CD4-positive, alpha-beta T cell treated with Interleukin-17A for 1 hour (primary cell): ENCODE measurements around the gene NPTX1.
"Not testable (repeated sequence)": the region's sequence is repeated elsewhere in the genome, so short reads cannot be mapped to it uniquely, and the experiment has no call there.

ENCODE experiments used
- DNase-seq: peaks from one replicate; pipeline ENCODE4 v3.0.0-alpha.2; 2020

The NPTX1 gene

DNA sequence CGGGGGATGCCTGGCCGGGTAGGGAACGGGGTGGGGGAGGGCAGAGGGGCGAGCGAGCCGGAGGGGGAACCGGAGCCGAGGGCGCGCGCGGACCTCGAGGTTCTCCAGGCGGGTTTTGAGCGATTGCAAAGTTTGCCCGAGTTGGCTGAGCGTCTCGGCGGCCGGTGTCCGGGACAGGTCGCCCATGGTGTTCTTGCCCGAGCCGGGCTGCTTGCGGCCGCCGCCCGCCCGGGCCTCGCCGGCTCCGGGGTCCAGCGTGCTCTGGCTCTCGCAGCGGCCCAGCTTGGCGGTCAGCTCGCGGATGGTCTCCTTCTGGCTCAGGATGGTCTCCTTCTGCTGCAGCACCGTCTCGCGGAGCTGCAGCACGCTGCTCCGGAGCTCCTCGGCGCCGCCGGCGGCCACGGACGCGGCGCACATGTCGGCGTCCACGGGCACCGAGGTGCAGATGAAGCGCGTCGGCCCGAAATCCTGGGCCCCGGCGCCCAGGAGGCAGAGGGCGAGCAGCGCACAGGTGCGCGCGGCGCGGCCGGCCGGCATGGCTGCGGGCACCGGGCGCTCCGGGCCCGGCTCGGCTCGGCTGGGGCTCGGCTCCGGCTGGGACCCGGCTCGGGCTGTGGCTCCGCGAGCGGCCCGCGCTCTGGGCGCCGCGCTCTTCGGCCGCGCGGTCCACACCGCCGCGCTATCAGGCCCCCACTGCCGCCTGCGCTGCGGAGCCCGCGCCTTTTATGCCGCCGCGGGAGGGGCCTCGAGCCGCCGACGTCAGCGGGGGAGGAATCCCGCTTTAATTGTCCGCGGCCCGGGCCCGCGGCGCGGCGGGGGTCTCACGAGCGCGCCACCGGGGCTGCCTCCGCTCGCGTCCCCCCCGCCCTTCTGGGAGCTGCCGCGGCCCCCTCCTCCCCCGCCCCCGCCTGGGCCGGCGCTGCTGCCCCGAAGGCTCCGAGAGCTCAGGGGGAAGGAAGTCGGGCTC lies at the start of gene NPTX1:
Gene NPTX1 (minus strand): TSS at position 698 of the 967 bp plus-strand sequence. CDS start 161 bp downstream, at position 537.
- DNase-seq, result no peak

DNA sequence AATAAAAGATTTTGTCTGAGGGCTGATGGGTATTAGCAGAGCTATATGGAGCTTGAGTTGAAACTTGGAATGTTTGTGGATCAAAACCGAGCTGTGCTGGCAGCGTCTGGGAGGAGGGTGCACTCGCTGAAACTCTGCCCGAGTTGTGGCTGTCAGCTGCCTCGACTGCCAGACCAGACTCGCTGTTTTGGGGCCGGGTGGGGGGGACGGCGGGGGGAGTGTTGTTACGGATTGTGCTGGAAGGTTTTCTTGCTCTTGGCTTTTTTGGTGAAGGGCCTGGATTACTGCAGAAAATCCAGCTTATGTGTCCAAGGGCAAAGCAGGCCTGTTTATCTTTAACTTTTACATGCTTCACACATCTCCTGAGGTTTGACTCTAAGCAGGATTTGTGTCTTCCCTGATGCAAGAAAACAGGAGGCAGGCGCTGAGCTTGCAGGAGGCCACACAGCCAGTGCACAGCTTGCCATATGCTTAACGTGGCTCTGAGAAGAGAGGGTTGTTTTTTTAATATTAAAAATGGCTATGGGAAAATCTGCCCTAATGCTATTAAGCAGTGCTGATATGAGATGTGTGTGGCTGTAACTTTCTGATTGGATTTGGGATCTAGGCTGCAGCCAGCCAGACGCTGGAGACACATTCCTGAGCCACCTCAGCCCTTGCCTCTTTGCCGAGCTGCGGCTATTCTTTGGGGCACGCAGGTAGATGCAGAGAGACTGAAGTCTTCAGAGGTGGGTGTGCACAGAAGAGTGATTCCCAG lies 47.7 kb upstream of the NPTX1 start:
- DNase-seq, result no peak

DNA sequence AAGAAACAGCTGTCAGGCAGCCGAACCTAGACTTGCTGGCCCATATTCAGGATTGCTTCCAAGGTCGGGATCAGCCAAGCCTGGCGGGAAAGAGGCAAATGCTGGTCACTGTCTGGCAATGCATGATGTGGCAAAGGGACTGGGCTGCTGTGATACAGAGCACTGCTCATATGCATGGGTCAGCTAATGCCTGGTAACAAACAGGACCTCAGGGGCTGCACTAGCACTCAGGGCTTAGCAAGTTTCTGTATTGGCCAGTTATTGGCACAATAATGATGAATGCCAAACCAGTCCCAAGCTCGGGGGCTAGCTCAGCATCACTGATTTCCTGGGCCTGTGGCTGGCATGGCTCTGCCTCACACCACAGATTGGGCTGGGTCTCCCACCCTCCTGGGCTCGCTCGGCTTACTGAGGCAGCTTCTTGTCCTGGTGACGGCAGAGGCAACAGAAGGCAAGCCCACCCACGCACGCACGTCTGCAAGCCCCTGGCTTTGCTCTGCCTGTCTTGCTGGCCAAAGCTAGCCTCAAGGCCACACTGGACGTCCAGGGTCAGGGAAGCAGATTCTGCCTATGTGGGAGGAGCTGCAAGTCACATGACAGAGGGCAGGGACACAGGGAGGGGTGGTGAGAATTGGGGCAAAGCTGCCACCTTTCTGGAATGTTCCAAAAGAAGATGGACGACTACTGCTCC lies 46.8 kb upstream of the NPTX1 start:
- DNase-seq, result no peak

GRCh38 chr17:80520810-80521455 lies 44.5 kb upstream of the NPTX1 start:
- no peak for DNase-seq

- DNase-seq, result no peak
Observed at GRCh38 chr17:80519091-80519781, 42.8 kb upstream of the NPTX1 start.

DNA sequence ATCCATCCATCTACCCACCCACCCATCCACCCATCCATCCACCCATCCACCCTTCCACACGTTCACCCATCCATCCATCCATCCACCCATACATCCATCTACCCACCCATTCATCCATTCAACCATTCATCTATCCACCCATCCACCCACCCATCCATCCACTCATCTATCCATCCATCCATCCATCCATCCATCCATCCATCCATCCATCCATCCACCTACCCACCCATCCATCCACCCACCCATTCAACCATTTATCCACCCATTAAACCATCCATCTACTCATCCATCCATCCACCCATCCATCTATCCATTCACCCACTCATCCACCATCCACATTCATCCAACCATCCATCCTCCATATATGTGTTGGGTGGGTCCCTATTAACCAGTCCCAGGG lies 42.0 kb upstream of the NPTX1 start:
- no peak for DNase-seq

GRCh38 chr17:80517641-80518040 lies 41.2 kb upstream of the NPTX1 start:
- DNase-seq, result no peak

DNA sequence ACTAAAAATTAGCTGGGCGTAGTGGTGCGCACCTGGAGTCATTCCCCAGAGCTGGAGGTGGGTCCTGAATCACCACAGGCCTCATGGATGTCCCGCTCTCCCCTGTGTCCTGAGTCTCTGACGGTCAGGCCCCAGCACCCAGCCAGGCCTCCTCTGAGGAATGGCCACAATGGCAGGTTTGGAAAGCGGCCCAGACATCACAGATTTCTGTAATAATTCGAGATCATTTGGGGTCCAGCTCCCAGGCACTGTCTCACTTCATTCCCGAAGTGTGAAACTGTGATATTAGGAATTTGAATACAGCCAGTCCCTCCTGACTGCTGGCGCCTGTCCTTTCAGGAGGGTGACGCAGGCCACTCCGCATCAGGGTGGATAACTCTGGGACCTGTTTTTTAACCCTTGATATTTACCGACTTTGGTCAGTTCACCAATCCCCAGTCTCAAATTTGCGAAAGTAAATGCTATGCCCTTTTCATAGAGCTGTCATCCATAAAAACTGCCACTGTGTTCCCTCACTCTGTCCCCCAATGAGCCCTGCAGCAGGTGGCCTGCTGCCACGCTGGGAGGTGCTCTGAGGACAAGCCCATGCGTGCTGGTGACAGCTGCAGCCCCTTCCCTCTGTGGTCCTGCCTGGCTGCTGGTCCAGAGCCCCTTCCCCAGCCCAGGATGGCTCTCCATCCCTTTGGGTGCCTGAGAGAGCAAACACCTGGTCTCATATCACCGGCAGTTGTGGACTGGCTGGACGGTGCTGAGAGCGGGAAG lies 39.9 kb upstream of the NPTX1 start:
- DNase-seq, result no peak

DNA sequence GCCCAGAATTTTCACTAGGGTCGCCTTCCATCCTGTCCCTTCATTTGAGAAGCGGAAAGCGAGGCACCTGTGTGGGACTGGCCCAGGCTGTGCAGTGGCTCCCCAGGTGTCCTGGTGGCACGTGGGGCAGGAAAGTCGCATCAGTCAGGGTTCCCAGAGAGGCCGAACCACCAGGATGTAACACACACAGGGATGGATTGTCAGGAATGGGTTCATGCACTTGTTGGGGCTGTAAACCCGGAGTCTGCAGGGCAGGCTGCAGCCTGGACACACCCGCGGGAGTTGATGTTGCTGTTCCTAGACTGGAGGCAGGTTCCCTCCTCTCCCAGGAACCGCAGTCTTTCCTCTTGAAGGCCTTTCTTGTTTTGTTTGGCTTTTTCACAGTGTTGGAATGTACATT lies 37.5 kb upstream of the NPTX1 start:
- DNase-seq, result no peak

GRCh38 chr17:80513201-80513600 lies 36.8 kb upstream of the NPTX1 start:
- DNase-seq, result no peak

GRCh38 chr17:80512233-80512632 lies 35.8 kb upstream of the NPTX1 start:
- no peak for DNase-seq

GRCh38 chr17:80511222-80512180 lies 35.1 kb upstream of the NPTX1 start:
- DNase-seq, result no peak

DNA sequence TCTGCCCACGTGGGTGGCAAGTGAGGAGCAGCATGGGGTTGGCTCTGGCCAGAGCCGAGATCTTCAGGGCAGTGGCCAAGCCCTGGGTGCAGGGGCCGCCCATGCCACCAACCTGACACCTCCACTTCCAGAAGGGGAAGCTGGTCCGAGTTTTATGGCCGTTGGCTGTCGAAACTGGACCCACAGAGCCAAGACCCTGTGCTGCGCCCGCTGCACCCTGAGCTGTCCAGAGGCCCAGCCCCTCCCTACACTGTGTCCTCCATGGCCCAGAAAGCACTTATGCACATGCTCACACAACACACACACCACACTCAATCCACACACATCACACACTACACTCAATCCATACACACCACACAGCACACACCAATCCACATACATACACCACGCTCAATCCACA lies 34.4 kb upstream of the NPTX1 start:
- DNase-seq, result no peak

DNA sequence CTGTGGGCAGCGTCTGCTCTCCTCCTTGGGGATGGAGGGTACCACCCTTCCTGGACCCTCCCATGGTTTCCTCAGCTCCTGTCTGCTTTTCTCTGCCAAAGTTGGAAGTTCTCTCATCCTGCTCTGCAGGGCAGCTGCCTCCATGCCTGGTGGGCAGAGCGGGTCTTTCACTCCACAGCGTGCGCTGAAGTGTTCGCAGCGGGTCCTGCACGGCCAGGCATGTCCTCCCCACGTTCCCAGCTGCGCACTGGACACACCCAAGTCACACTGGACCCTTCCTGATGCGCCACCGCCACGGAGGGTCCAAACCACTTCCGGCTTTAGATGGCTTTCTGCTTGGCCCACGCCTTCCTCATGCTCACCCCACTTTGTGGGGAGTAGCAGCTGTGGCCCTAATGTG lies 33.7 kb upstream of the NPTX1 start:
- DNase-seq, result no peak

DNA sequence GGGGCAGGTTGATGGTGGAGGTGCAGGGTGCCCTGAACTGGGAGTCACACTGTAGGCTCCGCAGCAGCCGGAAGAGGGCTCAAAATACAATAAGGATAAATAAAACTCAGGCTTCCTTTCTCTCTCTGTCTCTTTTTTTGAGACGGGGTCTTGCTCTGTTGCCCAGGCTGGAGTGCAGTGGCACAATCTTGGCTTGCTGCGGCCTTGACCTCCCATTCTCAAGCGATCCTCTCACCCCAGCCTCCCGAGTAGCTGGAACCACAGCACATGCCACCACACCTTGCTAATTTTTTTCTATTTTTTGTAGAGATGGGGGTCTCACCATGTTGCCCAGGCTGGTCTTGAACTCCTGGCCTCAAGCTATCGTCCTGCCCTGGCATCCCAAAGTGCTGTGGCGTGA lies 32.9 kb upstream of the NPTX1 start:
- DNase-seq, result no peak

DNA sequence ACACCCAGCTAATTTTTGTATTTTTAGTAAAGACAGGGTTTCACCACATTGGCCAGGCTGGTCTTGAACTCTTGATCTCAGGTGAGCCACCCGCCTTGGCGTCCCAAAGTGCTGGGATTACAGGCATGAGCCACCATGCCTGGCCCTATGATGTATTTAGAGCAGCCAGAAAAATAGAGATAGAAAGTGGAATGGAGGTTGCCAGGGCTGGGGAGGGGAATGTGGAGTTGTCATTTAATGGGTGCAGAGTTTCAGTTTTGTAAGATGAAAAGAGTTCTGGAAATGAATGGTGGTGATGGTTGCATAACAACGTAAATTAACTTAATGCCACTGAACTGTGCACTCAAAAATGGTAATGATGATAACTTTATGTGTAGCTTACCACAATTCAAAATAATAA lies 31.6 kb upstream of the NPTX1 start:
- no peak for DNase-seq

DNA sequence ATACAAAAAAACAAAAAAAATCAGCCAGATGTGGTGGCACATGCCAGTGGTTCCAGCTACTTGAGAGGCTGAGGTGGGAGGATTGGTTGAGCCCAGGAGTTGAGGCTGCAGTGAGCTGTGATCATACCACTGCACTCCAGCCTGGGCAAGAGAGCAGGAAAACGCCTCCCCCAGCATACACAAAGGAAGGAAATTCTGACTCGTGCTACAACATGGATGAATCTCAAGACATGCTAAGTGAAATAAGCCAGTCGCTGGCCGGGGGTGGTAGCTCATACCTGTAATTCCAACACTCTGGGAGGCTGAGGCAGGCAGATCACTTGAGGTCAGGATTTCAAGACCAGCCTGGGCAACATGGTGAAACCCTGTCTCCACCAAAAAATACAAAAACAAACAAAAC lies 30.8 kb upstream of the NPTX1 start:
- DNase-seq, result not testable (repeated sequence)

DNA sequence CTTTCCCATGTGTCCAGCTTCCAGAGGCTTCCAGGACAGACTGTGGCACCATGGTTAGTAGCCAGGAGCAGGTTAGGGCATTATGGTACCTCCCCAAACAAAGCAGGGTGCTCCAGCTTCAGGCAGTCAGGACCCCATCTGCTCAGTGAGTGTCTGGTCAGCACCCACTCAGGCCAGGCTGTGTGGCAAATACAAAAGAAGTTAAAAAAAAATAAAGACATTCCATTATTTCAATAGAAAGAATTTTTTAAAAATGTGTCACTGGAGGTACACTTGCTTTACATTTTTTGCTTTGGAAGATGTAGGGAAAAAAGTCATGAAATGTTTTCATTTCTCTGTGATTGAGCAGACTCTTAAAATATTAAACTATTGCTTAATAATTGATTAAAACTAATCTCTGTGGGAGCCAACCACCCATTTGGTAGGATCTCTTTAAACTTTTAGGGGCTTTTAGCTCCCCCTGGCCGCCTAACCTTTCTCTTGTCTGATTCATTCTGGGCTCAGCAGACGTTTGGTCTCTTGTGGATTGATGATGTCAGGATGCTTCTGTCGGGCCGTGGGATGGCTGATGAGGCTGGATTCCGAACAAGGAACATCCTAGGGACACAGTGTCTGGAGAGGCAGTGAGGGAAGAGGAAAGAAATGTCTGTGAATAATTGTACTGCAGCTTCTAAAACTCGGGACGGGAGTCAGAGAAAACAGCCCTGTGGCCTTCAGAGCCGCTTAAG lies 28.4 kb upstream of the NPTX1 start:
- DNase-seq, result no peak

- DNase-seq, result no peak
Observed at GRCh38 chr17:80503921-80504320, 27.5 kb upstream of the NPTX1 start.

DNA sequence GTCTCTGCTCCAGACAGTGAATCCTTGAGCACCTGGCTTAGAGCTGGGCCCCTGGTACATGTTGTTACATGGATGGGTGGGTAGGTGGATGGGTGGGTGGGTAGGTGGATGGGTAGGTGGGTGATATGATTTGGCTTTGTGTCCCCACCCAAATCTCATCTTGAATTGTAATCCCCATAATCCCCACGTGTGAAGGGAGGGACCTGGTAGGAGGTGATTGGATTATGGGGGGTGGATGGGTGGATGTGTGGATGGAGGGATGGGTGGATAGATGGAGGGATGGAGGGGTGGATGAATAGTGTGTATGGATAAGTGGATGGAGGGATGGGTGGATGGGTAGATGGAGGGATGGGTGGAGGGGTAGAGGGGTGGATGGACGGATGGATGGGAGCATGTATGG lies 26.6 kb upstream of the NPTX1 start:
- no peak for DNase-seq
